NCI-H526 treated with DMSO at 0.1 percent for 48 hours (cell line): Measurements from ENCODE around the gene CAMK4.

Source experiments
- DNase-seq: peaks from one replicate; lab custom pipeline; 2025; lab: John Stamatoyannopoulos, UW

CAMK4 gene

DNA sequence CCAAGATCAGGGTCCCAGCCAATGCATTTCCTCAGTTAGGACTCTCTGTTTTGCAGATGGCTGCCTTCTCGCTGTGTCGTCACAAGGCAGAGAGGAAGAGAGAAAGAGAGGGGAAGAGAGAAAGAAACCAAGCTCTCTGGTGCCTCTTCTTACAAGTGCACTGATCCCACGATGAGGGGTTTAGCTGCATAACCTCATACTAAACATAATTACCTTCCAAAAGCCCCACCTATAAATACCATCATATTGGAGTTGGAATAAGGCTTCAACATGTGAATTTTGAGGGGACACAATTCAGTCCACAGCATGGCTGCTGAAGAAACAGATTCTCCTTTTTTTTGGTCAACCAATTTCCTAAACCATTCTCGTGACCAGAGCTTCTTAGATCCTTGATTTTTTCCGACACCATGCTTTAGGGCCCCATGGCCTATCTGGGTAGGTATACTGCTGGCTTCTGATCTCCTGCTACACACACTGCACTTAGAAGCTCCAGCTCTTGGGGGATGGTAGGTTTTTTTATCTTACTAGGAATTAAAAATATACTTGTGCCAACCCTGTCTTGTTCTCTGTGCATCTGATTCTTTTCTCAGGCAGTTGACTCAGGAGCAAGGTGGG is 5.1 kb downstream of the CAMK4 start:
- no peak for DNase-seq

DNA sequence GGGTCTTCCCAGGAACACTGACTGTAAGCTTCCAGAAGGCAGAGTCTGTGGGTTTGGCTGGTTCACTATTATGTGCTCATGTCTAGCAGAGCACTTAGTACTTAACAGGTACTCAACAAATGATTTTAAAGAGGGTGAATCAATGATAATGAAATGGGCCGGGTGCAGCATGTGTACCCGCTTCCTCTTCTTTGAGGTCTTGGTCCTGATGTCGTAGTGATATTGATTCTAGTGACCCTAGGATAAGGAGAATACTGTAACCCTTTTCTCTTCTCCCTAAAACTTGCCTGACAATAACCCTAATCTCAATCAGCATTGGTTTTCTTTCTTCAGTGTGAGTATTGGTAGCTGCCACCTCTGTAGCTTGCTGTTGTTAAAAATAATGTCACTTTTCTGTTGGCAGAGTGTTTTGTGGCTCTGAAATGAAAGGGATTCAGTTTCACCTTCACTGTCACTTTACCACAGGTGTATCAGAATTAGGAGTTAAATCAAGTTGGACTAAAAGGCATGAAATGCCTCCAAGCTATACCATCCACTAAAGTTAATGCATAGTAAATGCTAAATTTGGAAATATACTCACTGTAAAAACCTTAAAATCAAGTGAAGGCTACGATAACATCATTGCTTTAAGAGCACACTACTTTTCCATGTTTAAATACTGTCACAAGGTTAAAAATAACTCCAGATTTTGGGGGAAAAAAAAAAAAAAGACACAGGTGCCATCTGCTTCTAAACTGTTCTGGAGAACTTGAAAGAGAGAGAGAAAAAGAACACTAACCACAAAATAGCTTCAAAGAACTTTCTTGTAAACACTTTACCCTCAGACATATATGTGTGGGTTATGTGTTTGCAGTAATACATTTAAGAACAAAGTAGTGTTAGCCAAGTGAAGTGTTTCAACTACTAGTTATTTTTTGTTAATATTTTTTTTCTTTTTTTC is 6.0 kb downstream of the CAMK4 start:
- DNase-seq, result no peak

DNA sequence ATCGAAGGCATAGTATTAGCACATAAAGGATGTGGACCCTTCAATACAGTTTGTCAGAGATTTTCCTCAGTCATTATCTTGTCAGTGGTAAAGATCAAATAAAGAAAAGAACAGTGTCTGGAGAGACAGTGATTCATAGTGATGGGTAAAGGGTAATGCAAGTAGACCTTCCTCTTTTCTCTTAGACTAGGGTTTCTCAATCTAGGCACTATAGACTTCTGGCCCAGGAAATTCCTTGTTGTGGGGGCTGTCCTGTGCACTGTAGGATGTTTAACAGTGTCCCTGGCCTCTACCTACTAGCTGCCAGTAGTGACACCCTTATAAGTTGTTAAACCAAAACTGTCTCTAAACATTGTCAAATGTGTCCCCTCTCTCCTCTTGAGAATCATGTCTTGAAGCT is 6.9 kb downstream of the CAMK4 start:
- DNase-seq, result no peak

DNA sequence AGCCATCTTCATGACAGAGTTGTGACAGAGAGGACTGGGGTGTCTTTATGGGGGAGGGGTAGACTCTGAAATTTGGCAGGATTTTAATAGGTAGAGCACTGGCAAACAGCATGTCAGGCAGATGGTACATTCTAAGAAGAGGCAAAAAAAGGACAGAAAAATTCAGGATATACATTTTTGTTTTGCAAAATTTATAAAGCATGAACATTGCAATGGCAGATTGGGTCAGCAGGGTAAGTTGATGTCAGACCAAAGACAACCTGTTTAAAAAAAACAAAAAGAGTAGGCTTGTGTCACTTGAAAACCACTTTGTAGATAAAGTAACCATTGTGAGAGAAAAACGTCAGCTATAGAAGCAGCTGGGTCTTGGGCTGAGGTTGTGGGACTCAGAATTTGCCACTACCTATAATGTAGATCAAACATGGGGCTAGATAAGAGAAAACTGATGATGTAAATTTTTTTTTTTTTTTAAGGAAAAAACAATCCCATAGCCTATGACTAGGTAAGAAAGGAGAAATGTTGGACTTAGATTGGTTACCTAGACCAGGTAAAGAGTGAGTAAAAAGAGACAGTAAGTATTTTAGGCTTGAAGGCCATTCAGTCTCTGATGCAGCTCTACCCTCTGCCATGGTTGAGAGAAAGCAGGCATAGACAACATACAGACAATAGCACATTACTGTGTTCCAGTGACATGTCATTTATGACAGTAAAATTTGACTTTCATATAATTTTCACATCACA is 8.3 kb downstream of the CAMK4 start:
- DNase-seq, result no peak

DNA sequence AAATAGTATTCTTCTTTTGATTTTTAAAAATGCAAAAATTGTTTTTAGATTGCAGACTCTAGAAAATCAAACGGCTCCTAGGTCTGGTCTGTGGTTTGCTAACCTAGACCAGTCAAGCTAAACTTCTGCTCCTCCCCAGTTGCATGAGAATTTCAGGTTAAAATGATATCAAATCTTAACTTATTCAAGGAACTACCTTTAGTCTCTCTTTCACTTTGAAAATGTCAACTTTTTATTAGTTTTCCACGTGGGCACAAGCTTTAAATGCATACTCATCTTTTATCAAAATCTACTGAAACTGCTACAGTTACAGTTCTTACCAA is 8.8 kb downstream of the CAMK4 start:
- no peak for DNase-seq

DNA sequence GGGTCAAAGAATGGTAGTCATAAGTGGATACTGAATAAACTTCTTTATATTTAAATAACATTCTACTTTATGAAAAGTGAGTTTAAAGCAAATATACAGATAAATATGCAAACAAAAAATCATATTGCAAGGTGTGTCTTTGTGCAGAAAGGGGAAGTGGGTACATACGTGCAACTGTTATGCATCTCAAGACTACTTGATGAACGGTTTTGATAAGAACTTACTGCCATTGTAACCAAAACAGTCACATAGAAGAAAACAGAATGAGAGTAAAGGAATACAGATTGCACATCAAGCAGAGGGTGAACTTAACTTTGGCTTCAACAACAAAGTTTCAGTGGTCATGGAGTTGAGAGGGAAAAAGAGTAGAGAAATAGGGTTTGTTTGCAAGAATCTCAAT is 9.9 kb downstream of the CAMK4 start:
- DNase-seq, result peak; percentile 55

DNA sequence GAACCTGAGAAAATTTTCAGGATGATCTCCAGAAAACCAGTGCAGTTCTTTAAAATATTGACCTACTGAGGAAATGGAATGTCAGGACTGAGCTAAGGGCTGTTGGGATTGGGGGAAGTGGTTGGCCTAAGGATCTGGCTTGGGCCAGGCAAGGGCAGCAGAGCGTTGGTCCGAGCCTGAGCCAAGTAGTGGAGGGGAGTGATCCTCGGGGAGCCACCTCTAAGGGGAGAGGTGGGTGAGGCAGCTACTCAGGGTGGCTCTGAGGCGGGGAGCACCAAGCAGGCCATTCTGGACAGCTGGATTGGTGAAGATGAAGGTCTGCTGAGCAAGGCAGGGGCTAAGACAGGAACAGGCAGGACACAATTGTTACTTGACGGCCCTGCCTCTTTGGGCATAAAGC is 11.5 kb downstream of the CAMK4 start:
- no peak for DNase-seq

DNA sequence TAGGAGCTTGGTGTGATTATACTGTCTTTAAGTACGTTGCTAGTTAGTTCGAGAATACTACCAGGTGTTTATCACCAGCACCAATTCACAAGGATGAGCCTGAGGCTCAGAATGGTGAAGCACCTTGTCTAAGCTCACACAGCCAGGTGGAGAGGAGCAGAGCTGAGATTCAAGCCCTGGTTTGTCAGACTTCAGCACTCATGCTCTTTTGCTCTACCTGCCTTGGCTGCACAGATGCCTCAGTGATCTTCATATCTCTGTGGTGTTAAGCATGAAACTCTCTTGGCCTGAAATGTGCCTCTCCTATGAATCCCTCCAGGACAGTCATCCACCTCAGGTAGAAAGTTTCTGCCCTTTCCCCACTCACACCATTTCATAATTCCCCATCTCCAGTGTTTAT is 12.2 kb downstream of the CAMK4 start:
- no peak for DNase-seq

DNA sequence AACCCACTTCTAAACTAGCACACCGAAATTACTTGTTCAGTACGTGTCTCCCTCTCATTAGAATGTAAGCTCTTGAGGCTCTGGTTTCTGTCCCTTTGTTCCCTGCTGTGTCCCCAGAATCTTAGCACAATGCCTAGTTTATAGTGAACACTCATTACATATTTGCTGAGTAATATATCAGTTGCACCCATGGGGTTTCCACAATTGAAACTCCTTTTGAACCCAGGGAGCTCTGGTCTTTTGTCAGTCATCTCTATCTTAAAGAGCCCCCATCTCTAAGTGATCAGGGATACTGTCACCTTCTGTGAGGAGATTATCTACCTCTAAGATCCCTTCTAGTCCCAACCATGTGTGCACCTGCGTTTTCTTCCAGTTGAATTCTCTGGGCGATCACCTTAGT is 12.8 kb downstream of the CAMK4 start:
- DNase-seq, result no peak

DNA sequence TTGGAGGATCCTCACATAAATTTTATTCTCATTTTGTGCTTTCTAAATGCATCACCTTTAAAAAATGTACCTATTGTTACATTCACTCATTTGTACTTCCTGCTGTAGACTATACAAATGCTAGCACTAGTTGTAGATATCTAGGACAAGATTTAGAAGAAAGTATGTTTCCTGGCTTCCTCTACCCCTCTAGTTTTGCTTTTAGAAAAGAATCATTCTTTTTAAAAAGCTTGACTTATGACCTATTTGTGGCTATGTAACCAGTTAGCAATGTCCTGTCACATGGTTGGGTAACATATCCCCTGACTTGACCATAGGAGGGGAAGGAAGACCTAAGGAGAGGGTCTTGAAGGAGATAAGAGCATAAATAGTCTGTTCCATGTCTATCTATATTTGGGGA is 13.3 kb downstream of the CAMK4 start:
- DNase-seq, result no peak

DNA sequence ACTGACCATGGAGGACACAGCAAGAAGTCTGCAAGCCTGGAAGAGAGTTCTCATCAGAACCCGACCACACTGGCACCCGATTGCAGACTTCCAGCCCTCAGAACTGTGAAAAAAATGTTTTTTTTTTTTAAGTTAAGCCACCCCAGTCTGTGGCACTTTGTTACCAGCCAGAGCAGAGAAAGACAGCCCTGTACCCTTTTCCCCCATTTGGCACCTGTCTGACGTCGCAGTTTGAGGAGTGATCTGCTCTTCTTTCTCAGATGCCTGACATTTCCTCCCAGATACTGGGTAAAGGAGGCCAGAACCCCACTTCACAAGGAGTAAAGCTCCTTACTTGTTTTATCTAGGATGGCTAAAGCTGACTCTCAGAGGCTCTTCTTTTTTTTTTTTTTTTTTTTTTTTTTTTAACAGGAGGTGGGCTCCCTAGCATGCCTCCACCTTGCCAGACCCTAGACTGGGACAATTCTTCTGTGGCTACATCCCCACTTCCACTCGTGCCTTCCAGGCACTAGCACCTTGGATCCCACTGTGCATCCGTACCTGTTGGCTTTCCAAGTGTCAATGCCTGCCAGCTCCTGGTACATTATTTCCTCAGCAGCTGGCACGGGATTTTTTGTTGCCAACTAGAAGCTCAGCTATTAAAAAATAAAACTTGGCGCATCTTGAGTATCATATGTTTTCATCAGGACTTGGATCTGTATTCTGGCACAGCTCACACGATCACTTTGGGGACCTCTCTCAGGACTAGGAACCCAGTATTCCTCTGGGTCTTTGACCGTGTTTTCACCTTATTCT is 14.4 kb downstream of the CAMK4 start:
- DNase-seq, result no peak

DNA sequence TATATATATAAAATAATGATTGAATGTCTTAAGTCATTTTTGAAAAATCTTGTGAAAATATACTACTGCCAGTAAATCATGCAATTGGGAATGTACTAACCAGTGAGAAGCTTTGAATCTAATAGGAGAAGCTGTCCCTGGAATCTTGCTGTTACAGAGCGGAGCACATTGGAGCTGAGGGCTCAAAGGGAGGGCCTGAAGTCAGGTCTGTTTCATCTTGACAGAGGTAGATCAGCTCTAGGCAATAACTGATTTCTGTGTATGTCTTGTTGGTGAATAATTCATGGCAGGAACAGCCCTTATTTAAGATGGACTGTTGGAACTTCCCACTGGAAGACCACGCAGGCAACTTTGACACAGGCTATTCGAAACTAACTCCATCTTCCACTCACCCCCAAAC is 17.5 kb downstream of the CAMK4 start:
- no peak for DNase-seq

DNA sequence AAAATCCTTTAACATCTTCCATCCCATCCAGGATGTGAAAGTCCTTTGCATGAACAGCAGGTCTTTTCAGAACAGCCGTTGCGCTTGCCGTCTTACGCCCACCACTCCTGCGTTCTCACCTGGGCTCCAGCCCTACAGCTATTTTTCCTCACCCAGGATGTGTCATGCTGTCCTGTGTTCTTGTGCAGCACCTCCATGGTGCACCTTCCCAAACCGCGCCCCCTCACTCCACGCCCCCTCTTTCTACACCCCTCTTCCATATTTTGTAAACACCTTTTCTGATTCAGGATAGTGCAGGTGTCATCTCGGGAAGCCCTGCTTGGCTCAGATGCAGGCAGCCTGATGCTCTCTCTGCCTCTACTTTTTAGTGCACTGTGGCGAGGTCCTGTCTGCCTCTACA is 18.4 kb downstream of the CAMK4 start:
- no peak for DNase-seq

DNA sequence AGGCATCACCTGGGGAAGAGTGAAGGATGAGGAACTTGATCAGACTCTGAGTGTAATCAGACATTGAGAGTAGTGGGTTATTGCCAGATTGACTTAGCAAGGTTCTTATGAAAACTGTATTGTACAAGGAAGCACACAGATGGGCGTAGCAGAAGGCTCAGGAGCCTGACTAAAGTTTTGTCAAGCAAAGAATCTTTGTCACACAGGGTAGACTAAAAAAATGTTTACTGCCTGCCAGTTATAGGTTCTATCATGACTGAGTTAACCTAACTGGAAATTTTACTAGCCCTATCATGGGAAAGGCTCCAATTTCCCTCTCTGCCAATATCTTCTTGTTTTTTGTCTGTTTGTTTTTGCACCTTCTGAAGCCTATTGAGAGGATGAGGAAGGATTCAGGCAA is 19.1 kb downstream of the CAMK4 start:
- no peak for DNase-seq

DNA sequence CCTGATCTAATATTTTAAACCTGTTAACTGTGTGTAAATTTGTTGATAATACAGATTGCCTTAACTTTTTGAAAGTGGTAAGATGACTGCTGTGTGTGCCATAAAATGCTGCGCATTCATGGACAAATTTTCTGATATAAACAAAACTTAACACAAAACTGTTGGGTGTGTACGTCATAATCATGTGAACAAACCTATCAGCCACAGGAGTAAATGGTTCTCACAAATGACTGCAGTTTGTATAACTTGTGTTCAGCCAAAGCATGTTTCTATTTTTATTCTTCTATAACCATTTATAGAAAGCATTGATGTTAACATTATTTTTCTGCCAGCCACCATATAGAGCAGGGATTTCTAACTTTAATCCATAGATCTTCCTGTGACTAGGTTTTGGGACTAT is 21.5 kb downstream of the CAMK4 start:
- DNase-seq, result no peak

DNA sequence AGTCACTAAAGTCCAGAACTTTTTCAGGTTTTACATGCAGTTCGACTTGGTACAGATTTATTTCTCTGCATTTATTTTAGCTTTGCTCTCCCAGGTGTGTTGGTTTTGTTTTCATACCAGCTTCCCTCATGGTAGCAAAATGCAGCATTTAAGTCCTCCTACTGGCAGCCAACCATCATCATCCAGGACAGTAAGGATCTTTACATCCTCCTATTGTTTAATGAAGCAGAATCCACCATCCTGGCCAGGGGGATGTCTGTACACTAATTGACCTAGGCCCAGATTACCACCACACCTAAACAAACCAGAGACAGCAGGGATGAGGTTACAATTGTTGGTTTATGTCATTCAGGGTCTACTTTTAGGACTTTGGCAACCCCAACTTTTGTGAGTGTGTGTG is 22.3 kb downstream of the CAMK4 start:
- no peak for DNase-seq

DNA sequence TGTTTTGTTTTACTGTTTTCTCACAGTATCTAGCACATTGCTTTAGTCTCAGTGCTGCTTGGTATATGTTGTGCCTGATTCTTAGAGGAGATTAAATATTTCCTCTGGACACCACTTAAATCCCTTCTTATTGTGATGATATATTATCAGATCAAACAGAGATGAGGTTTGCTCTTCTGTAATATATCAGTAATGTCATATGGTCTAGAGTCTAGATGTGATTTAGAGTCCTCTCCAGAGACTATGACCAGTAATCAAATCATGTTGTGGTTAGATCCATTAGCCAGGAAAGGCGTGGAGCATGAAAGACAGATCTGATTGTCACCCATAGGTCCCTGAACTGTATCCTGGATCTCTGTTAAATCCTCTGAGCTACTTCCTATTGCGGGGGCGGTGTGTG is 24.4 kb downstream of the CAMK4 start:
- no peak for DNase-seq

DNA sequence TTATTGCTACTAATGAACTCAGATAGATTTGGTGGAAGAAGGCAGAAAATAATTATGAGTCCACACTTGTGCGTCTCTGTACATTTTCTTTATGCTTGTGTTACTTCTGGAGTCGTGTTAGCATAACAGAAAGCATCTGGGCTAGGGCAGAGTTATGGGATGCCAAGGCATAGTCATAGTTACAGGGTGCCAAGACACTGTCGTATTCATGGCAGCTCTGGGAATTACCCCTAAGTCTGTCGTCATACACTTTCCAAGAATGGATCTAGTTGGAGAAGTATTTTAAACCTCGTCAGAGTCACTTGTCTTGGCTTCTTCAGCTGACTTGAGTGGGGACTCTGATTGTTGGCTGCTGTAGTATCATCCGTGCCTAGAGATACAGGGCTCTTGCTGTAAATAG is 27.7 kb downstream of the CAMK4 start:
- DNase-seq, result no peak

DNA sequence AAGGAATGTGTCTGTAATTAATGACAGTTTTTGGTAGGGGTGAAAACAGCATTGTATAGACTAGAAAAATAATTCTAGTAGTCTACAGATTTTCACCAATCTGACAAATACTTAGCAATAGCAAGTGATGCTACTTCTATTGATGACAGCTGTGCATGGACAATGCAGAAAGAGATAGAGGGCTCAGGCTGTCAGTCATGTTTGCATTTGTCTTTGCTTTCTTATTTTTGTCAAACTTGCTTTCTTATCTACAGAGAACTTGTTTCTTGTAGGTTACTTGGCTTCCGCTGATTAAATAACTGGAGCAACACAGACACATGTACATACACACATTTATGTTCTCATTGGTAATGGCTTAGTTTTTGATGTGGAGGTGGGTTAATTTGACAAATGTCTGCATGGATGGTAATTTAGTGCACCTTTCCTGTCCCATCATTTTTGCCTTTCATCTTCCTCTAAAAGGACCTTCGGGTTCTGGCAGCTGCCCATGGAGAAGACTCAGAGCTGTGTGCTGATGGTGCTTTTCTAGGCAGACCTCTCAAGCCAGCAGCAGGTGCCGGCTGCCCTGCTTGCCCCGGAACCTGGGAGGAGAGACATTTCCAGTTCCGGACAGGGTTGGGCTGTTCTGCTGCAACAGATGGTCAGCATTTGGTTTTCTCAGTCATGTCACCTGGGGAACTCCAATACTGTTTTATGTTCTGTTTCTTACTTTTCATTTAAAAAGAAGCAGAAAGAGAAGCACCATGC is 28.8 kb downstream of the CAMK4 start:
- DNase-seq, result no peak

DNA sequence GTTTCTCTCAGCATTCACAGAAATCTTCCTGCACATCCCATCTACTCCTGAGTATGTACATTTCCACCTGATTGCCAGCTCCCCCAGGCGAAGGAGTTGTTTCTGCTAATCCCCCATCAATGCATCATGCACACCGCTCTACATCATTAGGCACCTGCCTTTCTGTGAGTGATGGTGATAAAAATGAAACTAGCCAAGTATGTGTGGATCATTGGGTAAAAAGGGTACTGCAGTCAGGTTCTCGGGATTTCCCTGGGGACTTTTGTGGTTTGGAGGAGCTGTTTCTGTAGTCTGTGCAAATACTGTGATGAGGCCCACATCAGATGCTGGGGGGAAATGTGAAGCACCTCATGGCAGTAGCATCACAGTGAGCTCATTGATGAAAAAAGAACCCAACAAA is 30.4 kb downstream of the CAMK4 start:
- DNase-seq, result peak; percentile 90

DNA sequence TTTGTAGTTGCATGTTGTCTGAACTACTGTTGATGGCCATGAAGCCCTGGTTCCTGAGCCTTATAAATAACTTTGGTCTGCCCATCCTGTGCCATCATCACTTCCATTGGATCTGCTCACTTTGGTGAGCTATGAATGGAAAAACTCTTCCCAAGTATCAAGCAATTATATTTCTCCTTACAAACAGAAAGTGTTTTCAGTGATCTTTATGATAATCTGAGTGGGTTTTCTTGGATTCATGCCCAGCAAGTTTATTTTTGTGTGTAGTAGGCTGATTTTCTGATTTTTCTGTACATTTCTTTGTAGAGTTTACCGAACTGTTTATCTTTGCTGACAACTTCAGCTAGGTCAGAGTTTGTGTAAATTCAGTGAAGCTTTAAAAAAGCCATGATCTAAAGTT is 31.0 kb downstream of the CAMK4 start:
- no peak for DNase-seq

DNA sequence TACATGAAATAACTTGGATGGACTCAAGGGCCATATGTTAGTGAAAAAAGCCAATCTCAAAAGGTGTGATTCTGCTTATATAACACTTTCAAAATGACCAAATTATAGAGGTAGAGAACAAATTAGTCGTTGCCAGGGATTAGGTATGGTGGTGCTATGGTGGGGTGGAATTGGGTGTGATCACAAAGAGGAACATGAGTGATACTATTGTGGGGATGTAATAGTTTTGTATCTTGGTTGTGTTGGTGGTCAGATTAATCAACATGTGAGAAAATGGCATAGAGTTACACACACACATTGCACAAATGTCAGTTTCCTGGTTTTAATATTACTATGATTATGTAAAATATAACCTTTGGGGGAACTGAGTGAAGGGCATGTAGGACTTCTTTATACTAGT is 31.9 kb downstream of the CAMK4 start:
- DNase-seq, result no peak
